ENCODE results near the gene MDFI. TPM values are rescaled to one million over a fixed set of nuclear protein-coding genes. Genes with fewer than 3 reads are reported as not detected.

MDFI gene
- total RNA-seq, 4 donors from 2014 or later = 1.4 to 6.5 (median 2.3) TPM; not detected in 1

DNA sequence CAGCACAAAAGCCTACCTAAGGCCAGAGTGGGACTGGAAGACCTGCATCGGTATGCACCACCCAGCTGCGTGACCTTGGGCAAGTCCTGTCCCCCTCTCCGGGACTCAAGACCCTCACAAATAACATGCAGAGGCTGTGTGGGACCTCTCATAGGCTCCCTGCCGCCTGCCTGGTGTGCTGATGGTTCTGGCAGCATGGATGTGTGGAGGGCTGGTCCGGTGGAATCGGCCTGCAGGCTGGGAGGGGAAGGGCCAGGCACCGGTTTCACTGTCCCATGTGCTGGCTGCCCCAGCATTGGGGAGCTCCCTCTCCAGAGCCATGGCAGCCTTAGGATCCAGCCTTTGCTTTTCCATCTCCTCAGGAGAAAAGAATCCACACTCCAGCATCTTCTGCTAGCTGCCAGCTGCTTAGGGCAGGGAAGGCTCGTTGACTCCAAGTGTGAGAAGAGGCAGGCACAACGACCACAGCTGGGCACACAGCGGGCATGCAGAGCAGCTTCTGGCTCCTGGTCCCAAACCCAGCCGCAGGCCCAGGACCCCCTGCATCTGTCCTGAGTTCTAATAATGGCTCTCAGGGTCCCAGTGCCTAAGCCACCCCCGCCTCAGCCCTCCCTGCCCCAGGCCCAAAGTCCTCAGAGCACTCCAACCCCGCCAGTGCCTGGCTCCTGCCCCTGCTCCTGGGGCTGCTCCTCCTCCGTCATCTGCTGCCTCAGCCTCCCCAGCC, 64.7 kb downstream of the MDFI start:
- TF ChIP-seq POLR2AphosphoS5 (IDR thresholded peaks at IDR 0.05) = no peak
- no peak for TF ChIP-seq EP300 (IDR thresholded peaks at IDR 0.05)
- TF ChIP-seq, protein P1, sequence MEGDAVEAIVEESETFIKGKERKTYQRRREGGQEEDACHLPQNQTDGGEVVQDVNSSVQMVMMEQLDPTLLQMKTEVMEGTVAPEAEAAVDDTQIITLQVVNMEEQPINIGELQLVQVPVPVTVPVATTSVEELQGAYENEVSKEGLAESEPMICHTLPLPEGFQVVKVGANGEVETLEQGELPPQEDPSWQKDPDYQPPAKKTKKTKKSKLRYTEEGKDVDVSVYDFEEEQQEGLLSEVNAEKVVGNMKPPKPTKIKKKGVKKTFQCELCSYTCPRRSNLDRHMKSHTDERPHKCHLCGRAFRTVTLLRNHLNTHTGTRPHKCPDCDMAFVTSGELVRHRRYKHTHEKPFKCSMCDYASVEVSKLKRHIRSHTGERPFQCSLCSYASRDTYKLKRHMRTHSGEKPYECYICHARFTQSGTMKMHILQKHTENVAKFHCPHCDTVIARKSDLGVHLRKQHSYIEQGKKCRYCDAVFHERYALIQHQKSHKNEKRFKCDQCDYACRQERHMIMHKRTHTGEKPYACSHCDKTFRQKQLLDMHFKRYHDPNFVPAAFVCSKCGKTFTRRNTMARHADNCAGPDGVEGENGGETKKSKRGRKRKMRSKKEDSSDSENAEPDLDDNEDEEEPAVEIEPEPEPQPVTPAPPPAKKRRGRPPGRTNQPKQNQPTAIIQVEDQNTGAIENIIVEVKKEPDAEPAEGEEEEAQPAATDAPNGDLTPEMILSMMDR (IDR thresholded peaks at IDR 0.05) = no peak
- TF ChIP-seq POLR2A (IDR thresholded peaks at IDR 0.05) = no peak
- no peak overlapping the region for H3K27ac ChIP-seq
- peaks cover 0 to 21% of the 10 kb centered on the region in 2 donors for H3K36me3 ChIP-seq
- H3K27me3 ChIP-seq = no peaks in the 10 kb centered on the region
- no peak for ATAC-seq
- 70% methylated on average over 2 of the region's 14 CpGs; no CpG with 5 or more reads in 1 of the 2 donors for WGBS, 2 donors (ENCODE audit: low coverage in 1 of 2)
- no peak overlapping the region for H3K4me3 ChIP-seq
- peaks cover 0 to 86% (median 41%) of the 10 kb centered on the region in 3 donors for H3K4me1 ChIP-seq
- H3K9me3 ChIP-seq = no peaks in the 10 kb centered on the region

Small RNA genes within 50 kb of the gene (small RNA-seq; reads per million reads assigned to genes)
- 0 reads per million in 4 donors for gene MIR4641

Other genes with a start within 250 kb of the MDFI start
- 10 to 100 TPM in 2 of 4 donors, 1 to 10 TPM in 2; 8.2 to 25.8 (median 11.7) TPM for gene FOXP4, start 92.1 kb upstream of the MDFI start, total RNA-seq
- 10 to 100 TPM; 16.6 to 42.8 (median 26.1) TPM for gene TFEB, start 97.1 kb downstream of the MDFI start, total RNA-seq
- gene PGC, start 108.9 kb downstream of the MDFI start, total RNA-seq = under 1 TPM in 1 of 4 donors, not detected in 3; 0.62 TPM
- 1 to 10 TPM; 1.3 to 6.5 (median 4.0) TPM for gene FRS3, start 141.4 kb downstream of the MDFI start, total RNA-seq
- 1 to 10 TPM in 3 of 4 donors, under 1 TPM in 1; 0.94 to 5.0 (median 2.3) TPM for gene PRICKLE4, start 142.3 kb downstream of the MDFI start, total RNA-seq
- 100 to 1,000 TPM in 1 of 4 donors, 10 to 100 TPM in 3; 74.2 to 120 (median 91.3) TPM for gene TOMM6, start 149.2 kb downstream of the MDFI start, total RNA-seq